Stomach smooth muscle (tissue), 2 donors: ENCODE measurements around the gene NR2F2.
A peak's percentile ranks its signal among the peaks of the same experiment; 100 is the strongest.

ENCODE experiments used
- H3K27ac ChIP-seq: one replicate; pipeline ENCODE4 v1.7.0; 2013; ENCODE audit warnings: mild to moderate bottlenecking, low read length, inconsistent platforms
- H3K27me3 ChIP-seq, 2 donors: one replicate each; pipeline ENCODE4 v1.7.0; 2013; ENCODE audit warnings: low read length in 2 of 2; ENCODE audit not compliant: insufficient read depth in 2 of 2, control insufficient read depth in 1 of 2
- H3K36me3 ChIP-seq, 2 donors: one replicate each; pipeline ENCODE4 v1.7.0; 2013; ENCODE audit warnings: low read length in 2 of 2; ENCODE audit not compliant: control insufficient read depth in 2 of 2, insufficient read depth in 2 of 2
- H3K4me1 ChIP-seq: one replicate; pipeline ENCODE4 v1.7.0; 2013; ENCODE audit warnings: low read length; ENCODE audit not compliant: control insufficient read depth, insufficient read depth
- H3K4me3 ChIP-seq, 2 donors: one replicate each; pipeline ENCODE4 v1.7.0; 2013; ENCODE audit warnings: low read length in 2 of 2
- H3K9ac ChIP-seq, 2 donors: one replicate each; pipeline ENCODE4 v1.7.0; 2013; ENCODE audit warnings: low read length in 2 of 2, mild to moderate bottlenecking in 1 of 2
- H3K9me3 ChIP-seq, 2 donors: one replicate each; pipeline ENCODE4 v1.7.0; 2013; ENCODE audit warnings: low read length in 2 of 2; ENCODE audit not compliant: control insufficient read depth in 2 of 2
- donor health status: healthy.
- donor health status: Pancreatic carcinoma.

The NR2F2 gene

DNA sequence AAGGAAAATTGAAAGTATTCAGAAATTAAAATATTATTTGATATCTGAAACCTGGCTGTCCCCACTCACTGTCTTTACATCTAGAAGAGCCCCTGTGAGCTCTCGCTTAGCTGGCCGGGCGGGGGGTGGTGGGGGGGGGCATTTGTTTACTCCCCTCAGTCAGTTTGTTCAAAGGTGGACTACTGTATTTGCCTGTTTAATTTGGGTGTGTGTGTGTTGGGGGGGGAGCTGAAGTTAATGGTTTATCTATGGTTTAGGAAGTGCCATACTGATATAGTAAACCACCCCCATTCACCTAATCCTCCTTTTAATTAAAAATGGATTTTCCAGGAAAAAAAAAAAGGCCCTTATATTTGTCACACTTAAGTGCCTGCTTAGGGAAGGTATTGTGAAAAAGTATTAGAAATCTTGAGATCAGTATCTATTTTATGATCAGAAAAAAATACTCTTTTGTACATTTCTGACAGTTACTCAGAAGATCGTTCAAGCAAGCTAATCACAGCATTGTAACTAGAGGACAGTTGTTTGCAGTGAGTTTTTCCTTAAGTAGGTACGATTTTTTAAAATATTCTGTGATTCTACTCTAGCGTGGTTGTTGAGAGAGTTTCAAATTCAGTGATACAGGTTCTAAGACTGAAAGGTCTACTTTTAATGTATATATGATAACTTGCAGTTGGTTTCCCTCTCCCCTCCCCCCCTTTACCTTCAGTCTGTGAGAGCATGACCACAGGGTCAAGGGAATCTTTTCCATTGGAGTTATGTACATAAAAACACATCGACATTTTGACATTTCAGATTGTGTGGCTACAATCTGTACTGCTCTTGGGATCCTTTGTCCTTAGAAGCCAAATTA lies 8.5 kb downstream of the NR2F2 start:
- H3K27me3 ChIP-seq, result no peaks in the 10 kb centered on the region
- H3K9me3 ChIP-seq, result no peaks in the 10 kb centered on the region
- peaks cover 29 to 36% of the 10 kb centered on the region in 2 donors for H3K36me3 ChIP-seq
- H3K27ac ChIP-seq, result peak overlapping the region; percentile 58
- peak overlapping the region; percentile 90 to 92 for H3K9ac ChIP-seq
- H3K4me3 ChIP-seq, result peak overlapping the region; percentile 94 to 100
- H3K4me1 ChIP-seq, result peaks cover 29% of the 10 kb centered on the region

GRCh38 chr15:96339619-96340347 lies 9.3 kb downstream of the NR2F2 start:
- Histone ChIP-seq H3K9me3 (no peaks in the 10 kb centered on the region), H3K27ac (peak overlapping the region; percentile 58), H3K4me3 (peak overlapping the region; percentile 94 to 100), H3K9ac (peak overlapping the region; percentile 55 to 90), H3K27me3 (no peaks in the 10 kb centered on the region), H3K36me3 (peaks cover 22 to 28% of the 10 kb centered on the region in 2 donors), H3K4me1 (peaks cover 35% of the 10 kb centered on the region)

- peak overlapping the region; percentile 58 for H3K27ac ChIP-seq
- no peaks in the 10 kb centered on the region for H3K9me3 ChIP-seq
- H3K4me3 ChIP-seq, result peak overlapping the region; percentile 94 to 100
- H3K9ac ChIP-seq, result peak overlapping the region; percentile 55 to 90
- H3K27me3 ChIP-seq, result no peaks in the 10 kb centered on the region
- H3K36me3 ChIP-seq, result peaks cover 17 to 23% of the 10 kb centered on the region in 2 donors
- H3K4me1 ChIP-seq, result peaks cover 36% of the 10 kb centered on the region
These were observed 9.8 kb downstream of the NR2F2 start for GRCh38 chr15:96340348-96340597.

GRCh38 chr15:96340598-96341512 lies 10.4 kb downstream of the NR2F2 start:
- no peaks in the 10 kb centered on the region for H3K9me3 ChIP-seq
- H3K4me3 ChIP-seq, result peak overlapping the region; percentile 94 to 100
- H3K27me3 ChIP-seq, result no peaks in the 10 kb centered on the region
- H3K36me3 ChIP-seq, result peaks cover 12 to 18% of the 10 kb centered on the region in 2 donors
- peaks cover 40% of the 10 kb centered on the region for H3K4me1 ChIP-seq
- peak overlapping the region; percentile 98 for H3K27ac ChIP-seq
- H3K9ac ChIP-seq, result peak overlapping the region; percentile 74 to 90

DNA sequence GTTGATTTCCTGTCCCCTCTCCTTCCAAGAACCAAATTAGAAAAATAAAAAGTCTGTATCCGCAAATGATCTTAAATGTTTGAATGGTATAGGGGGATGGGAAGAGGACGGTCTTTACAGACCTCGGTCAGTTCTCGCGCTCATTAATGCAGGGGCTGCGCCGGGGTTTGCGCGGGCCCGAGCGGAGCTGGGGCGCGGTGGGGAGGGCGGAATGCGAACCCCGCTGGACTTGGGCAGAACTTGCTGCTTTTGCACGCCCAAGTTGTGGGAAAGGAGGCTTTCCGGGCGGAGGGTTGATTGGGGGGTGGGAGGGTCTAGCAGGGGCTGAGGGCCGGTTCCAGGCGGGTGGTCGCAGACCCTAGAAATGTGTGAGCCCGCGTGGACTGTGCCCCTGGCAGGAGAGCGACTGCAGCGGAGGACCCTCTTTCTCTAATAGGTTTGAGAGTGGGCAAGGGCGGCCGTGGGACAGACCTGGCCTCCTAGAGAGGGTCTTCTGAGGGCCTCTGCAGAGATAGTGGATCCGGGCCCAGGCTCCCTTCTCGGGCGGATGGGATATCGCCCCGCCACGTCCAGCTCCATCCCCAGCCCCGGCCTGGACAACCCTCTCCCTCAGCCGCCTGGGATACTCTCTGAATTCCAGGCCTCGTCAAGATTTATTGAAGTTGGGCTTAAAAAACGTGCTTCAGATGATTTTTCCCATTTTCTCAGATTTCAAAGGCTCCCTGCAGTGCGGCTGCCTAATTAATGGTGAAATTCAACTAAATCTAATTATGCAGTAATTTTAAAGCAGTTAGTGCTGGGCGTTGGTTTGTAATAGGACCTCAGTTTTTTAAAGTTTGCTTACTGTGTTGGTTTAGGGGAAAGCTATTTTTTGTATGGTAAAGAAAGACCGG lies 11.3 kb downstream of the NR2F2 start:
- H3K9ac ChIP-seq, result peak overlapping the region; percentile 74 to 83
- H3K4me3 ChIP-seq, result peak overlapping the region; percentile 80 to 100
- peaks cover 44% of the 10 kb centered on the region for H3K4me1 ChIP-seq
- peak overlapping the region; percentile 98 for H3K27ac ChIP-seq
- no peaks in the 10 kb centered on the region for H3K9me3 ChIP-seq
- no peaks in the 10 kb centered on the region for H3K27me3 ChIP-seq
- H3K36me3 ChIP-seq, result peaks cover 6 to 9% of the 10 kb centered on the region in 2 donors

- Histone ChIP-seq H3K4me3 (peak overlapping the region; percentile 80 to 100), H3K9ac (peak overlapping the region; percentile 73 to 83), H3K27me3 (no peaks in the 10 kb centered on the region), H3K36me3 (peaks cover 0 to 3% of the 10 kb centered on the region in 2 donors), H3K27ac (peak overlapping the region; percentile 98), H3K9me3 (no peaks in the 10 kb centered on the region), H3K4me1 (peaks cover 49% of the 10 kb centered on the region)
These were observed 12.1 kb downstream of the NR2F2 start for GRCh38 chr15:96342406-96343112.

DNA sequence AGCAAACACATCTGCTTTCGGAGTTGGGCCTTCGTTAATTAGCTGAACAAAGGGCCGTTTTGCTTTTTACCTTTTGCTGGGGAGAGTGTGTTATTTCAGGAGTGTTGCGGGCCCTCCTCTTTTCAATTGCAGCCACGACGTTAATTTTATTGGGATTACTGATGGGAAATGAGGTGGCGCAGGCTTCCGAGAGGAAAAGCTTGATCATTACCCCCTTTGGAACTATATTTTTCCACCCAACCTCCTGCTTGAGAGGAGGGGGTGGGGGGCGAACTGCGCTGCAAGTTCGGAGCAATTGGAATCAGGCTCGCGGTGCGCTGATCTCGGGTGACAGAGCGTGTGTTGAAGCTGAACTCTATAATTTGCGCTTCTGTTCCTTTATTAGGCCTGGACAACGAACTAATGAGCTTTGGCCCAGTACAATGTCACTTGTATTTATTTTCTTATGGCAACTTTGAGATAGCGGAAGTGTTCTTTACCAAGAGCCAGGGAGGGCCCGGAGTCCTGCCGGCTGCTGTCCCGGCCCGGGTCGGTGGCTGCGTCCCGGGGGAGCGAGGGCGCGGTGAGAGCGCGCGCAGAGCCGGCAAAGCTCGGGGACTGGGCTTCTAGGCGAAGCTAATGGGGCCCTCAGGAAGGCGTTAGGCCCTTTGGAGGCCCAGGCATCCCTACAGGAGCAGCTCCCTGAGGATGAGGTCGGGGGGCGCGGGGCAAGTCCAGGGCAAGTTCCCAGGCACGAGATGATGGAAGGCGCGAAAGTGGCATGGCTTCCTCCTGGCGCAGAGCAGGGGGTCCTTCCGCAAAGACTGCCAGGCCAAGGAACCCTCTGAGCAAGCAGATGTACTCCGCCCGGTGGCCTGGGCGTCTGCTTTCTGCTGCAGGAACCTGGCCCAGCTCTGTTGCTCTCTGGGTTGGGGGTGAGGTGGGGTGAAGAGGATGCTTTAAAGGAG lies 12.9 kb downstream of the NR2F2 start:
- no peaks in the 10 kb centered on the region for H3K9me3 ChIP-seq
- peaks cover 51% of the 10 kb centered on the region for H3K4me1 ChIP-seq
- H3K27me3 ChIP-seq, result no peaks in the 10 kb centered on the region
- peak overlapping the region; percentile 73 to 83 for H3K9ac ChIP-seq
- H3K4me3 ChIP-seq, result peak overlapping the region; percentile 80 to 100
- peaks cover 0 to under 1% of the 10 kb centered on the region in 2 donors for H3K36me3 ChIP-seq
- peak overlapping the region; percentile 98 for H3K27ac ChIP-seq

DNA sequence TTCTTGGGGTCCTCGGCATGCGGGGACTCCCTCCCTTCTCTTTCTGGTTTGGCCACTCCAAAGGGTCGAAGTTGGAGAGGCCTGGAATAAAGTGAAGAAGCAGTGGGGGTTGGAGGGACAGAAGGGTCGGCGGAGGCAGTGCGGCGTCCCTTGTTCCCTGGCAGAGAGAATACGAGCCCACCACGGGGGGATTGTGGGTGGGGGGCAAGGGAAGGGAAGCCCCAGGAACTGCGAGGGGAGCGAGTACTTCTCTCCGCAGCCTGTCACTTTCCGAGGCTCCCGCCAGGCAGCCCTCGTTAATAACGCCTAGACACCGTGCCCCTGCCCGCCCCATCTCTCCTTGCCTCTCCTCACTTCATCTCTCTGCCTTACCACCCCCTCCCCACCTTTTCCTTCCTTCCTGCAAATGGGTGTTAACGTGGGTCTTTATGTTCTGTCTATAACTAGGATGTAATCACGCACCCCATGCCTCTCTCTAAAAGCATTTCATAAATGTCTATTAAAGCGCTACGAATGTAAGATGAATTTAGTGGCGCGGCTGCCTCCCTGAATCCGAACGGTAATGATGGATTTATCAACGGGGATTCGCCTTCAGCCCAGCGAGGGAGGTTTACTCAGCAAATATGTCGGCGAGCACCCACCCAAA lies 13.7 kb downstream of the NR2F2 start:
- H3K27me3 ChIP-seq, result no peaks in the 10 kb centered on the region
- H3K36me3 ChIP-seq, result no peaks in the 10 kb centered on the region
- peaks cover 55% of the 10 kb centered on the region for H3K4me1 ChIP-seq
- peak overlapping the region; percentile 80 to 100 for H3K4me3 ChIP-seq
- H3K9me3 ChIP-seq, result no peaks in the 10 kb centered on the region
- H3K9ac ChIP-seq, result peak overlapping the region; percentile 73 to 83
- peak overlapping the region; percentile 98 for H3K27ac ChIP-seq
